T-helper 1 cell (primary cell): ENCODE results near the gene TLE4.
A peak's percentile ranks its signal among the peaks of the same experiment; 100 is the strongest.

Source experiments
- DNase-seq, 5 donors: peaks; one replicate each; pipeline ENCODE4 v3.0.0-alpha.2; 2012 to 2020
- total RNA-seq, 4 donors: gene quantifications; one replicate each; lab custom pipeline; 2026; lab: John Stamatoyannopoulos, UW

The TLE4 gene
- total RNA-seq, result 116 to 153 (median 147) reads per million in 4 donors

GRCh38 chr9:79571309-79572031 is at the start of gene TLE4:
TLE4 (plus strand) TSS chr9:79571965; CDS start chr9:79572791, 826 bp downstream.
- peak; percentile 99 to 100 (median 100) for DNase-seq

DNA sequence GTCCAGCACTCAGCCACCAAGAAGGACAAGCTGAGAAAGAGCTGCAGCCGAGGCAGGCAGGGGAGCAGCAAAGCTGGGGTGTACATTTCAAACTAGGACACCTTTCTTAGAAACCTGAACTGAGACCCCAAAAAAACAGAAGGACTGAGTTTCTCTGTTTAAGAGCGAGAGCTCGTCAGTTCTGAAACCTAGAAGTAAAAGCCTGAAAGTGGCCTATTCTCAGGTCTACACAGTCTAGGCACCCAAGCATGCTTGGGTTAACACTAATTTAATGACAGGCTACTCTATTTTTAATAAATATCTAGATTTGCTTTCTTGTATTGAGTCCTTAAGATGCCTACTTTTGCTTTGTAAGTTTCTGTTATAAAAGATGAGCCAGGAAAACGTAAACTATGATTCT is 49.0 kb upstream of the TLE4 start:
- DNase-seq, result no peak

GRCh38 chr9:79524266-79524665 is 47.5 kb upstream of the TLE4 start:
- DNase-seq, result no peak

DNA sequence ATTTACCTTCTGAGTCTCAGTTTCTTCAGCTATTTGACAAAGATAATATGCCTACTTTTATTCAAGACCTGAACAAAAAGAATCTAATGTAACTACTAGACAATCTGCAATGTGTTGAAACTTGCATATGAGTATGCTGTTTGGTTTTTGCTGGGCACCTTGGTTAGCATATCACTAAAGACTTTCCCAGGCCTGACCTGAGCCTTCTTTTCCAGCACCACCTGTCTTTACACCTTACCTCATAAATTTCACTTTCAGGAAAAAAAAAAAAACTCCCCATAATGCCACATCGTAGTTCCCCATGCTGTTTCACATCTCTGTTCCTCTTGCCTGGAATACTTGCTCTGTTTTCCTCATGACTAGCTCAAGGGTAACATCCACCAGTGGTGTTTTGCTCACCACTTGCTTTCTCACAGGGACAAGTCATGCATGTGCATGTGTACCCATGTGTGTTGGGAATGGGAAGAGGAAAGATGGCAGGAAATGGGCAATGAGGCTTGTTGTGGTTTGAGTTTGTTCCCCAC is 45.6 kb upstream of the TLE4 start:
- DNase-seq, result no peak

DNA sequence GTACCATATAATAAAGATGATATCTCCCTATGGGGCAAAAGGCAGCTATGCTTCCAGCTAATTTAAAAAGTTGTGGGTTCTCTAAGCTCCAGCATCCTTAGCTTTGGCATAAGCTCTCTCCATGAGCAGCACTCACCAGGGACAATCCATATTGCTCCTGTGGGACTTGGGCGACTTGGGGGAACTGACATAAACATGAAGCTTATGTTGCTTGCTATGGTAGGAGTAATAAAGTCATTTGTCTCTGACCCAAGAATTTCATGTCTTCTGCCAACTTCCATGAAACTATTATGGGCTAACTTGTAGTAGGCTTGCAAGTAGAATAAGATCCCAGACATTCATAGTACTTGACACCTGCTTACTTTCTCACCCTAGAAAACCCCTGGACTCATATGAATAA is 36.2 kb upstream of the TLE4 start:
- DNase-seq, result no peak

DNA sequence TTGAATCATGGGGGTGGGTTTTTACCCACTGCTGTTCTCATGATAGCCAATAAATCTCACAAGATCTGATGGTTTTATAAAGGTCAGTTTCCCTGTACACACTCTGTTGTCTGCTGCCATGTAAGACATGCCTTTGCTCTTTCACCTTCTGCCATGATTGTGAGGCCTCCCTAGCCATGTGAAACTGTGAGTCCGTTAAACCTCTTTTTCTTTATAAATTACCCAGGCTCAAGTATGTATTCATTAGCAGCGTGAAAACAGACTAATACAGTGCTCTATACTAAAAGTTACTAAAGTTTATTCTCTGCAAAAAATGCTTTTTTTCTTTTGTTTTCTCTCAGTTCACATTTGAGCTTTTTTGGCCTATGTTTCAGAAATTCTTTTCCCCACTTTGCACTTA is 33.9 kb upstream of the TLE4 start:
- no peak for DNase-seq

DNA sequence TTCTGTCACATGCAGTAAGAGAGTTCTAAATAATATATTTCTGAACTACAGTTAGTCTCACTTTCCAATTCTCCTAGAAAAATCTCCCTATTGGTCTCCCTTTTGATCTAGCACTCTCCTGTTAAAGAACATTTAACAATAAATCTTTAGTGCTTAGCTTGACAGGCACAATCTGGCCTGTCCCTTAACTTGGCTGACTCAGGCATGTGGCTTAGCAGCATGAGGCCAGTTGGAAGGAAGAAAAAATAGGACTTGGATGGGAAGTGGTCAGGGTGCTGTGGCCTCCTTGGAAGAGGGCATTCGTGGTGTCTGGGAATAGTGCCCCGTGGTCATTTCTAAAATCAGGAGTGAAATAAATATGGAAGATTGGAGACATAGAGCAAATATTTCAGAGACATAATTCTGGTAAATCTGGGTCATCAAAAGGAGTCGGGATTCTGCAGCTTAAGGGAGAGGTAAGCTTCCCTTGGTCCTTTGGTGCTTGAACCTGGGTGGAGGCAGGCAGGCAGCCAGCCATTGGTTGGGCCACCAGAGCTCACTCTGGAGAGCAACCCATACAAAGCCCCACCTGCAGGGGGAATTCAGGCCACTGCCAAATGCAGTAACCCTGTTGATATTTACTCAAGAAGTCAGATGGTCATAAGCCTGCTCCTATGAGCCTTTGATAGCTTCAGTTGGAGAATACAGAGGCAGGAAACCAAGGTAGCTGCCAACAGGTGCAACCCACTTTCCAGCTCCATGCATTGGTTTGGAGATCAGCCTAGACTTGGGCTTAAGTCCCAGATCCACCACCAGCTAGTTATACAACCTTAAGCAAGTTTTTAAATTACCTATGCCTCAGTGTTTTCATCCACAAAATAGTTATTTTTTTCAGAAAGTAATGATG is 28.8 kb upstream of the TLE4 start:
- no peak for DNase-seq

- DNase-seq, result peak in 1 of 5 donors; percentile 3
These were observed 27.4 kb upstream of the TLE4 start for GRCh38 chr9:79544375-79544774.

DNA sequence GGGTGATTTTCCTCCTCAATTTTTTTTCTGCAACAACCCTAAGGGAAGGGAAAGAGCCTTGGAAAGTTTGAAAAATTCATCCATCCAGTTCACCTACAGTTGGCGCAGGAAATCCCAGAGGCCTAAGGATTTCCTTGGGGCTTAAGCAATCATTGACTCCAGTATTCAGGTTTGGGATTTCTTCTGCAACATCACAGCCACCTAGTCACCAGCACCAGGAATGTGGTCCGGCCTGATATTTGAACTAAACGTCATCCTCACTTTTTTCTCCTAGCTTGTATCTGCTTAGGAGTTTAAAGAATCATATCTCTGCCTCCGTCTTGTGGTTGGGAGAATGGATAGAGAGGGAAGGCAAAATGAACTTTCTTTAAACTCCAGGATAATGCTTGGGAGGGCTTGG is 20.2 kb upstream of the TLE4 start:
- DNase-seq, result no peak

DNA sequence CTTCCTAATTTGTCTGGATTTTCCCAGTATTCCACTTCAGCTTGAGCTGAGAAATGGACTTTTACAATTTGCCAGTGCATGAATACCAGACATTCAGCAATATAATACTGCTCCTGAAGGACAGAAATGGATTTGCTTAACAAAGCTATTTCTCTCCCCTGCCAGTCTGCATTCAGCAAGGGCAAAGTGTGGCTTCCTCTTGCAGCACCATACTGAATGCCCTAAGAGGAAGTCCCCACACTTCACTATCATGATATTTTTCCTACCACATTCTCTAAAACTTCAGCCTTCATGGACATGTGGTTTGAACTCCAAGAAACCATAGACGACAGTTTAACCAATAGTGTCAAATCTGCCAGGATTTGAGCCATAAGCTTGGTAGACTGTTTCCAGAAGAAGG is 19.8 kb upstream of the TLE4 start:
- no peak for DNase-seq

DNA sequence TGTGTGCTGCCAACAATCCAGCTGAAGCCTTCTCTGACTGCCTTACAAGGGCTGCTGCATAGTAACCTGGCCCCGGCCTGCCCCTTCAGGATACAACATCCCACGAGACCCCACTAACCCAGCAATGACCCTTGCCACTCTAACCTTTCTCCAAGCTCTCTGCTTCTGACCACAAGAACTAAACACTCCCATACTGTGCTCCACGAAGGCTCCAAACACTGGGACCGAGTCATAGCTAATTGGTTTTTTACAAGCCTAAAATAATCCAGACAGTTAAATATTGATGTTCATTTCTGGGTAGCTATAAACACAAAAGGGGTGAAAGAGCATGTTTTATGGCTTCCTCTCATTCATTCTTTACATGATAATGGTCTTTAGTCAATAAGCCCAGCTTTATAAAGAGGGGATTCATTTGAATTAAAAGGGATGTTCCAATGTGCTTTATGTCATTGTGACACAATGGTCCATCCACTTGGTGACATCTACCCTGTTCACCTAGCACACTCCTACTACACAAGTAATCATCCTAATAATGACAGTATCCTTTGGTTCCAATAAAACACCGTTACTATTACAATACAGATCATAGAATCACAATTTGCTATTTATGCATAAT is 16.2 kb upstream of the TLE4 start:
- no peak for DNase-seq

- DNase-seq, result no peak
These were observed 12.1 kb upstream of the TLE4 start for GRCh38 chr9:79559495-79560181.

GRCh38 chr9:79562749-79563386 is 8.9 kb upstream of the TLE4 start:
- DNase-seq, result no peak

DNA sequence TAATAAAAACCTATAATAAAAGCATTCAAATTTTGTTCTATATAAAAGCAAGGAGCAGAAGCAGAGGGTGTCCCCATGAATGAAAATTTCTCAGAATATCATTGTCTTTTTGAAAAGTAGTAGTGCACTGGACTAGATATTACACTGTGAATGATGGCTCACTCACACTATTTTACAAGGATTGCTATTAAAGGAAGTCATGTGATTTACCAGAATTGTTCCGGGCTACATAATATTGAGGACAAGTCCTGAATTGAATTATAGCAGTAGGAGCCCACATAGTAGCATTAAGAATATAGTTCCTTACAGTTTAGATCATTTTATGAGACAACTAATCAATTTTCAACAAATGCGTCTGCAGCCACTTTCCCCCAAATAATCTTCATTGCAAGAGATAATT is 7.7 kb upstream of the TLE4 start:
- no peak for DNase-seq

GRCh38 chr9:79565245-79565644 is 6.5 kb upstream of the TLE4 start:
- peak in 1 of 5 donors; percentile 55 for DNase-seq

- DNase-seq, result peak in 1 of 5 donors; percentile 6
These were observed 4.1 kb upstream of the TLE4 start for GRCh38 chr9:79567671-79568098.

DNA sequence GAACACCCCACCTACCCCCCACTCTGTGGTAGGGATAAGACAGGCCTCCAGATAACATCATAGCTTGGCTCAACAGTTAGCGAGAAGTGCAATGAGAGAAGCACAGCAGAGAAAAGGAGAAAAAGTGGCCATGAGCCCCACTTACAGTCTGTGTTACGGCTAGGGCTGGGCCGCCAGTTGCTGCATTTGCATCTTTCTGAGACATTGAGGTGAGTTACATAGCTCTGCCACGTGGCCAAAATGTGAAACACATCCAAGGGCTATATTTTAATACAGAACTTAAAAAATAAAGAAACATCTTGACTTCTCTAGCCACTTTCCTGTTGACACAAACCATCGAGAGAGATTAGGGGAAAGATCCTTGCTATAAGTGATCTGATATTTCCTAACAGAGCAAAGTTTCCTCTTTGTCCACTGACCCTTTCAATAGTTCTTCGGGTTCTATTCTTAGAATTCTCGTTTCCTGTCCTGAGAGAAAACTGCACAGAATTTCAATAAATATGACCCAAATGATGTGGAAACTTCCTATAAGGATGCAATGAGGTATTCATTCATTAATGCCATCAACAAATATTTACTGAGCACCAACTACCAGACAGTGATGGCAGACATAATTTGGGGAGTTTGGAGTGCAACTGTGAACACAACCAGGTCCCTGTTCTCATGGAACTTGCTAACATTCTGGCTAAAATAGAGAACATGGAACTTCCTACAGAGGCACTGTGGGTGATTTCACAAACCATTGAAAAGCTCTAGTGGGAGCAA is 3.2 kb upstream of the TLE4 start:
- DNase-seq, result no peak

GRCh38 chr9:79569814-79570447 is 1.8 kb upstream of the TLE4 start:
- DNase-seq, result no peak

GRCh38 chr9:79570448-79571308 is 1.1 kb upstream of the TLE4 start:
- DNase-seq, result peak in 3 of 5 donors; percentile 17 to 33 (median 20)
